ENCODE results near the gene KRTAP10-11. TPM values are rescaled to one million over a fixed set of nuclear protein-coding genes. Genes with fewer than 3 reads are reported as not detected.

The KRTAP10-11 gene
- total RNA-seq, 1 donor from 2014 or later = not detected

DNA sequence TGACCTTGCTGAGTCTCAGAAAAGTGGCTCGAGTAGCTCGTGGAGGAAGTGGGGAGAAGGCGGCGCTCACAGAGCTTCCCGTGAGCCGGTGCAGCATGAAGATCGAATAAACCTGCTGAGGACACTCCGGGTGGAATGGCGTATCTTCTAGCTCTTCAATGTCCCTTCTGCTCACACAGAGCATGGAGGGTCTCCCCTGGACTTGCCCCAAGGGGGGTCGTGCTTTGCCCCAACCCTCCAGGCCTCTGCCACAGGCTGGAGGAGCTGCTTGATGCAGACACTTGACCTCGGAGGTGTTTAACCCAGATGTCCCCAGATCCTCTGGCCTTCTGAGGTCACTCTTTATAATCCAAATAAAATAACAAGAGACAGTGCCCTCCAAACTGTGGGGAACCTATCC is 48.6 kb downstream of the KRTAP10-11 start:
- Histone ChIP-seq H3K27me3 (ENCODE audit: control insufficient read depth, insufficient read depth, low read length) (no peaks in the 10 kb centered on the region), H3K36me3 (ENCODE audit: control insufficient read depth, insufficient read depth, low read length) (no peaks in the 10 kb centered on the region), H3K4me3 (ENCODE audit: low read depth, low read length) (no peak overlapping the region)
- TF ChIP-seq CTCF (IDR thresholded peaks at IDR 0.05; ENCODE audit: insufficient read depth, low read length, severe bottlenecking) = no peak
- FAIRE-seq (no peak), DNase-seq (ENCODE audit: low read depth) (no peak)

DNA sequence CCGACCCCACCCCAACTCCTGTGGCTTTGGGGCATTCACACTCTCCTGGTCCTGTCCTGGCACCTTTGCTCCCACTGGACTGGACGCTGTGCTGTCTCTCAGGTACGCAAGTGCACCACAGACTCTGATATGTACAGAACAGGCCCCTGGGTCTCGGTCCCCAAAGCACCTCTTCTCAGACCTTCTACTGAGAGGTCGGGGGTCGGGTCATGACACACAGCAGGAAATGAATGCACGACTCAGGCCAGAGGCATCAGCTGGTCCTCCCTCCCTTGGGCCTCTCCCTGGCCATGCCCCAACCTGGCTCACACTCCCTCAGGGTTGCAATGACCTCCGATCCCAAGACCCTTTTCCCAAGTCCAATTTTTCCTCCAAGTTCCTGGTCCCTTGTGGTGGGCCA is 49.0 kb downstream of the KRTAP10-11 start:
- H3K27me3 ChIP-seq (ENCODE audit: control insufficient read depth, insufficient read depth, low read length) = no peaks in the 10 kb centered on the region
- H3K36me3 ChIP-seq (ENCODE audit: control insufficient read depth, insufficient read depth, low read length) = no peaks in the 10 kb centered on the region
- no peak overlapping the region for H3K4me3 ChIP-seq (ENCODE audit: low read depth, low read length)
- DNase-seq (ENCODE audit: low read depth) (no peak), FAIRE-seq (no peak)
- TF ChIP-seq CTCF (IDR thresholded peaks at IDR 0.05; ENCODE audit: insufficient read depth, low read length, severe bottlenecking) = no peak

- TF ChIP-seq CTCF (IDR thresholded peaks at IDR 0.05; ENCODE audit: insufficient read depth, low read length, severe bottlenecking) = no peak
- no peaks in the 10 kb centered on the region for H3K27me3 ChIP-seq (ENCODE audit: control insufficient read depth, insufficient read depth, low read length)
- FAIRE-seq (no peak), DNase-seq (ENCODE audit: low read depth) (no peak)
- H3K4me3 ChIP-seq (ENCODE audit: low read depth, low read length) = no peak overlapping the region
- no peaks in the 10 kb centered on the region for H3K36me3 ChIP-seq (ENCODE audit: control insufficient read depth, insufficient read depth, low read length)
These were observed 49.4 kb downstream of the KRTAP10-11 start for GRCh38 chr21:44695641-44696040.

DNA sequence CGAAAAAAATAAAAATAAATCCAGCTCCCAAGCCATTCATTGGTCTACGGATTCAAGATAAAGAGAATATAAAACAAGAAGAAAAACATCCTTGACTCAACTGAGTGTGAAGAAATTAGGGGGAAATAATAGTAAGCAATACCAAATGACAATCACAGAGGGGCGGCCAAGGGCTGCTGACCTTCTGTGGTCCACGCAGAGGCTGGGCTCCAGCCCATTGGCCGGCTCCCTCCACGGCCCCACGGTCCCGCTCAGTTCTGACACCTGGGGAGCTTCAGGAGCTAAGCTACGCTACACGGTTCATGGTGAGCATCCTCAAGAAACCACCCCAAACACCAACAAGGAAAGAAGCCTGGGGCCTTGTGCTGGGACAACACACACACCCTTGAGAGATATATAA is 50.4 kb downstream of the KRTAP10-11 start:
- DNase-seq (ENCODE audit: low read depth) = no peak
- TF ChIP-seq CTCF (IDR thresholded peaks at IDR 0.05; ENCODE audit: insufficient read depth, low read length, severe bottlenecking) = no peak
- Histone ChIP-seq H3K4me3 (ENCODE audit: low read depth, low read length) (no peak overlapping the region), H3K27me3 (ENCODE audit: control insufficient read depth, insufficient read depth, low read length) (no peaks in the 10 kb centered on the region), H3K36me3 (ENCODE audit: control insufficient read depth, insufficient read depth, low read length) (no peaks in the 10 kb centered on the region)
- no peak for FAIRE-seq

Other genes with a start within 250 kb of the KRTAP10-11 start
- gene LRRC3, start 190.9 kb upstream of the KRTAP10-11 start, total RNA-seq = under 0.01 and 0.38 TPM in 2 replicates
- gene KRTAP10-1, start 106.2 kb upstream of the KRTAP10-11 start, total RNA-seq = not detected in 2 replicates
- not detected in 2 replicates for gene KRTAP10-2, start 94.9 kb upstream of the KRTAP10-11 start, total RNA-seq
- gene KRTAP10-3, start 87.6 kb upstream of the KRTAP10-11 start, total RNA-seq = not detected in 2 replicates
- not detected in 2 replicates for gene KRTAP10-4, start 72.7 kb upstream of the KRTAP10-11 start, total RNA-seq
- gene KRTAP10-5, start 65.8 kb upstream of the KRTAP10-11 start, total RNA-seq = not detected in 2 replicates
- not detected in 2 replicates for gene KRTAP10-6, start 53.9 kb upstream of the KRTAP10-11 start, total RNA-seq
- gene KRTAP10-7, start 45.8 kb upstream of the KRTAP10-11 start, total RNA-seq = not detected in 2 replicates
- gene KRTAP10-8, start 34.3 kb upstream of the KRTAP10-11 start, total RNA-seq = not detected in 2 replicates
- gene KRTAP10-9, start 19.3 kb upstream of the KRTAP10-11 start, total RNA-seq = not detected in 2 replicates
- not detected in 2 replicates for gene KRTAP10-10, start 9.1 kb upstream of the KRTAP10-11 start, total RNA-seq
- not detected in 2 replicates for gene KRTAP12-4, start 8.2 kb downstream of the KRTAP10-11 start, total RNA-seq
- not detected in 2 replicates for gene KRTAP12-3, start 11.5 kb downstream of the KRTAP10-11 start, total RNA-seq
- not detected in 2 replicates for gene KRTAP12-2, start 20.5 kb downstream of the KRTAP10-11 start, total RNA-seq
- not detected in 2 replicates for gene KRTAP12-1, start 35.7 kb downstream of the KRTAP10-11 start, total RNA-seq
- not detected in 2 replicates for gene KRTAP10-12, start 50.8 kb downstream of the KRTAP10-11 start, total RNA-seq
- gene TSPEAR, start 65.2 kb downstream of the KRTAP10-11 start, total RNA-seq = not detected in 2 replicates
- gene UBE2G2, start 155.4 kb downstream of the KRTAP10-11 start, total RNA-seq = 67.4 and 70.0 TPM in 2 replicates
- 103 and 131 TPM in 2 replicates for gene SUMO3, start 171.6 kb downstream of the KRTAP10-11 start, total RNA-seq
- 107 and 124 TPM in 2 replicates for gene PTTG1IP, start 227.3 kb downstream of the KRTAP10-11 start, total RNA-seq